HL-60/S4 treated with phorbol 12-myristate 13-acetate at 8.2 ng/mL for 4 days and 3 days (cell line): ENCODE measurements around the gene ZDHHC22.
"Not testable (repeated sequence)": the region's sequence is repeated elsewhere in the genome, so short reads cannot be mapped to it uniquely, and the experiment has no call there.

ENCODE experiments used
- in situ Hi-C: fragments of 300-500 bp; cut with MboI; formaldehyde crosslinking; loops from 2 replicates; pipeline ENCODE4 v1.15.0; 2022; ENCODE audit warnings: low sequenced_read_pairs

ZDHHC22 gene, protein sequence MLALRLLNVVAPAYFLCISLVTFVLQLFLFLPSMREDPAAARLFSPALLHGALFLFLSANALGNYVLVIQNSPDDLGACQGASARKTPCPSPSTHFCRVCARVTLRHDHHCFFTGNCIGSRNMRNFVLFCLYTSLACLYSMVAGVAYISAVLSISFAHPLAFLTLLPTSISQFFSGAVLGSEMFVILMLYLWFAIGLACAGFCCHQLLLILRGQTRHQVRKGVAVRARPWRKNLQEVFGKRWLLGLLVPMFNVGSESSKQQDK

DNA sequence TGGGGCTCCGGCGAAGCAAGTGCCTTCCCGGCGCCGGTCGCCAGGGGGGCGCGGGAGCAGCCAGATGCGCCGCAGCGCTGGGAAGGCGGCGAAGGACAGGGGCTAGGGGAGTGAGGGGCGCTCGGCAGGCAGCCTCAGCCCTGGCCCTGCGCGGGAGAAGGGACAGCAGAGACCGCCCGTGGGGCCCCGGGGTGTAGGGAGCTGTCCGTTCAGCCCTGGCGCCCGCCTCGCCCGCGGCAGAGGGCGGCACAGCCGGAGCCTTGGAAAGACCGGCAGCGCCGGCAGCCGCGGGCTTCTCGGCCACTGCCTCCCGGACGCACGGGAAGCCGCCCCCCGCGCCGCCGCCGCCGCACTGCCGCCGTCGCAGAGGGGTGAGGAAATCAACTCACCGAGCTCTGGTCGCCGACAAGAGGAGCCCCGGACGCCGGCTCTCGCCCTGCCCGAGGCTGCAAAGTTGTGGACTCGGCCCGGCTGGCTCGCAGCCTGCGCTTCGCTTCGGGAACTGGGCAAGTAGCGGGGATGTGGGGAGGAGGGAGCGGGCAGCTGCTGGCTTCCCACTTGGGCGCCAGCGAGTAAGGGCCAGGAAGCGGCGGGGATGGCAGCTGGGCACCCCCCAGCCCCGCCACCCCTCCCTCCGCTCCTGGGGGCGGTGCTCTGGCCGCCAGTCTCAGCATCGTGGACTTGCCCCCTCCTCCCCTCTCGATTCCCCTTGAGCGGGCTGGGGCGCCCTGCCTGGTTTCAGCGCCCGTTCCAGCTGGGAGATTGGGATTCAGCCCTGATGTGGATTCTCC lies at the start of gene ZDHHC22:
Gene ZDHHC22 (minus strand): TSS at position 578 of the 791 bp plus-strand sequence. CDS start 2,053 bp downstream, outside the sequence.
- in situ Hi-C loops: loop anchor here (25.0 kb wide), 1 partner anchor 171 kb away; the partner anchor contains the start of genes GSTZ1 and POMT2

DNA sequence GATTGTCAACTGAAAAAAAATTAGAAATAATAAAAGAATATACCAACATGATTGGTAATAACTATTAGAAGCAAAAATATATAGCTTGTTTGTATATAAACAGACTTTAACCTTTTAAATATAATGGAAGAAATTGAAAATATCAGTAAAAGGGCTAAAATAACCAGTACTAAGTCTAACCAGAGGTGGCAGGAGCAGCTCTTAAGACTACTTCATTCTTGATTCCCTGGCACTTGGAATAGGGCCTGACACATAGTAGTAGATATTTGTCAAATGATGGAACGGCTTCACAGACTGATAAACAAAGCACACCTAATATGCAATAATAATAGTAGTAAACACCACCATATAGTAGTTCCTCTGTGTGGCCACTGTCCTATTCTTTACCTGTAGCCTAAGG lies 49.4 kb upstream of the ZDHHC22 start:
- in situ Hi-C loops: no loop called here

DNA sequence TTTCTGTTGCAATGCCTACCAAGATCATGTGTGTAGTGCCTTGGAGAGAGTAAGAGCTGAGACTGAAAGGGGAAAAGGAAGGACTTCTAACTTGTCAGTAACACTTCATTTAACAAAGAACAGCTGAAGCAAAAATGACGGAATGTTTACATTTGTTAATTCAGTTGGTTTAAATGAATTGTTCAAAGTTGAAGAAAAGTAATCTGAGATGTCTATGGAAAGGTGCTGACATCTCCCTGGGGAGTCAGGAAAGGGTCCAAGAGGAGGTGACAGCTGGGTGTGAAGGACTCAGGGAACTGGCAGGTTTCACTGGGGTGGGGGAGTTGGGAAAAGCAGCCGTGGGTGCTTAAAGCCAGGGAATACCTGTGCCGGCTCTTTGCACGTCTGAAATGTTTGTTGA lies 47.9 kb upstream of the ZDHHC22 start:
- in situ Hi-C loops: no loop called here

DNA sequence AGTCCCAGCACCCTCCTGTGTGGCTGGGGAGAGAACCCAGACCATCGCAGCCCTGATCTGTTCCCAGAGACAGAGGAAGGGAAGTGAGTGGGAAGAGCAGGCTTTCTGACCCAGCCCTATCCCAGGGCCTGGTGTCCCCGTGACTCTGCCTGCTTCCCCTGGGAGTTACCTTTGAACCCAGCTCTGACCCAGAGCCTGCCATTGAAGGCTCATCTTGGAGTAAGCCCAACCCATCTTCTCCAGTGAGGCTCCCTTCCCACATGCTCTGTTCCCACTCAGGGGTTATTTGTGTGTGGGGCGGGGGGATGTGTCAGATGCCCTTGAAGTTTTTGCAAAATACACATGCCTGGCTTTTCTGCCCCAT lies 46.0 kb upstream of the ZDHHC22 start:
- in situ Hi-C loops: no loop called here

DNA sequence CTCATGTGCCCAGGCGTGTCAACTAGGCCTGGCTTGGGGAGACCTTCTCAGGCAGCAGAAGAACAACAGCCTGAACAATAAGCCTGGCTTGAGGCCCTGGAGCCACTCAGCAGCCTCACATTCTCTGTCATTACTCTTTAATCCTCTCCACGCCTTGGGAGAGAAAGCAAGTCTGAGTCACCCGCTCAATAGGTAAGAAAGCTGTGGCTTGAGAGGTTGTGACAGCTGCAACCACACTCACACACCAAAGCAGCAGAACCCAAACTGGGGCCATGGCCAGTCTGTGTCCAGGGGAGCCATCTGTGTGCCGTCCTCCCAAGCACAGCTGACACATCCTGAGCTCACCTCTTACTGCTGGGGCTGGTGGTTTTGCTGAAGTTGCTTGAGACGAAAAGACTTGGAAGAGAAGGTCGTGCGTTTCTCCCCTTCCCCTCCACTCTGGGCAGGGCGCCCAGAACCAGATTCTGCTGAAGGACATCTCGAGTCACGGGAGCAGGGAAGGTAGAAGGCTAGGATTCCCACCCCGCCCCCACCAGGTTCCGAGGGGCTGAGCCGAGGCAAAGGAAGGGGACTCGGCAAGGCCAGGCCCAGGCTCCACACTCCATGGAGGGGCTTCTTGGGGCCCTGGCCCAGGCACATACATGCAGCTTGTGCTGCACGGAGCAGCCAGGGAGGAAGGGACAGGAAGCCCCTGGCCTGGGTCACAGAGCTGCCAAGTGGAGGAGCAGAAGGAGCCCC lies 45.5 kb upstream of the ZDHHC22 start:
- in situ Hi-C loops: no loop called here

DNA sequence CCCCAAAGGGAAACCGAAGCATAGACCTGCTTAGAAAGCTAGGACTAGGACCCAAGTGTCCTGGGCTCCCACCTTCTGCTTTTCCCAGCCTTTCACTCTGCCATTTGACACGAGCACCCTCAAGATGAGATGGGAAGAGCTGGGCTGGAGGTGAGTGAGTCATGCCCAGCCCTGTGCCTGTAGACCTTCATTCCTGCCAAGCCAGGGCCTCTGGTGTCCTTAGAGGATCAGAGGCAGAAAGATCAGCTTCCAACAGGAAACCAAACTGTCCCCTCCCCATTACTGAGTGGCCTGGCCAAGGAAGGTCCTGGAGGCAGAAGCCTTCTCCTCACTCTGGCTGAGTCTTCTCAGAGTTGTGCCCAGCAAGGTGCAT lies 43.5 kb upstream of the ZDHHC22 start:
- in situ Hi-C loops: no loop called here

DNA sequence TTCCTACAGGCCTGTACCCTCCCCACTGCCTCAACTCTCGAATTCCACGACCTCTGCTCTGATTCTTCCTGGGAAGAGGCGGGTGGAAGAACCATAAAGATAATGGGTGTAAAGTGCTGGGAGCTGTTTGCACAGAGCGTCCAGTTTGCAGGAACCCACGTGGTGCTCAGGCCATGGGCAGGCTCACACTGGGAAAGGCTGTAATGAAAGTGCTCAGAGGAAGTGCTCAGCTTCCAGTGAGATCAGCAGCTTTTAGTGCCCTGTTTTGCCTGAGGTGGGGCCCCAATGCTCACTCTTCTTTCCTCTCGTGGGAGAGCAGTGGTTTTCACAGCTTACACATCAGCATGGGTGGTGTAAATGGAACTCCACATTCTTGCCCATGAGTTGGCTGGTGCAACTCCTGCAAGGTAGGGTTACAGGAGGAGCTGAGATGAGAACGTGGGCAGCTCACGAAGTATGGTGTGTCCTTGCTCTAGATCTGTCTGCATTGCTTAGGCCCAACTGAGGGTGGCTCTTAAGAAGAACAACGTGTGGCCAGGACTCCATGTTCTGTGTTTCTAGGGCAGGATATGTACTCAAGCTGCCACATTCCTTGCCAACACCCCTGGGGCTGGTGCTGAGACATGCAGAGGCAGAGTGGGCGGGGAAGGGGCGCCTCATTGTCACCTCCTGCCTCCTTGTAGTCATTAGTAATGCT lies 43.0 kb upstream of the ZDHHC22 start:
- in situ Hi-C loops: no loop called here

DNA sequence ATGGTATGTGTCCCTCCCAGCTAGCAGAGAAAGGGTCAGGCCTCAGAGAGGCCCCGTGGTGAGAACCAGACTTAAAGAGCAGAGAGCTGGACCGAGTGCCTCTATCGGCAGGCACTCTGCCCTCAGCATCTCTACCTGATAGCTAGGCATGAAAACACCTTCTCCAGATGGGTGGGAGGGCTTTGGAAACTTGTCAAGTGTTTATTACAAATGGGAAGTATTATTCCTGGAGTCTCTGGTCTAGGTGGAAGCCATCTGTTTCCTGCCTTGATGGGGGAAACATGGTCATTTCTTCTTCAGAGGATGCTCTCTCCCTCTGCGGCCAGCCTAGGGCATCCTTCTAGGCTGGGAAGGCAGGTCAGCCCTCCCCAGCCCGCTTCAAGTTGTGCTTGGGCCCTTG lies 42.3 kb upstream of the ZDHHC22 start:
- in situ Hi-C loops: no loop called here

DNA sequence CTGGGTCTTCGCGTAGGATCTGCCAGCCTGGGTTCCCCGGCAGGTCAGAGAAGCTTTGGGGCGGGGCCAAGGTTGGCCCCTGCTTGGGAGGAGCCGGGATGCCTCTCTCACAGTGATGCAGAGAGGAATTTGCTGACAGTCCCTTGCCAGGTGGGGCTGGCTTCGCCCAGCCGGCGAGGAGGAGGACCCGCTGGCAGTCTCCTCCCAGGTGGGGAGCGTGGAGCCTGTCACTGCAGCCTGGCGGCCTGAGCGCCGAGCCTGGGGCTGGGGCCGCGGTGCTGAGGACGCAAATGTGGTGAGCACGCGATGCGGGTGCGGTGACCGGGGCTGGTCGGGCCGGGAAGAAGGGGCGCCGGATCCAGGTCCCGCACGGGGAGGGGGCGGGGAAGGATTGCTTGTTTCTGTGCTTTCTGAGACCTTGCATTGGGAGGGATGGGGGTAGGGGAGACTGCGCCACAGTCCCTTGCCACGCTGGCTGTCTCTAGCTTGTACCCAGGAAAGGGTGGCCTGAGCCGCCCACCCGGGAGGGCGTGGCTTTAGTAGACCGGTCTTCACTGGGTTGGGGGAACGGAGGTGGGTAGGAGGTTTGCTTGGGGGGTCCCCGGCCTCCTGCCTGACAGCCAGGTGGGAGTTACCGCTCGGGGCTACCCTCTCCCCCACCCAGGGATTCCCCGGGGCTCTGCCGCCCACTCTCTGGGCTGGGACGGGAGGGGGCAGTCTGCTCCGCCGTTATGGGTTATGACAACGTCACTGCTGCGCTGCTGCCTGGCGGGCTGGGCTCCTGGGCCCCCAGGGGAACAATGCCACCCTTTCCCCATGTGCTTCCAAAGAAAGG lies 40.2 kb upstream of the ZDHHC22 start, which contains the start of gene TMEM63C:
Gene TMEM63C (plus strand): TSS at position 196 of the 835 bp plus-strand sequence. CDS start 37,016 bp downstream, outside the sequence.
- in situ Hi-C loops: no loop called here

DNA sequence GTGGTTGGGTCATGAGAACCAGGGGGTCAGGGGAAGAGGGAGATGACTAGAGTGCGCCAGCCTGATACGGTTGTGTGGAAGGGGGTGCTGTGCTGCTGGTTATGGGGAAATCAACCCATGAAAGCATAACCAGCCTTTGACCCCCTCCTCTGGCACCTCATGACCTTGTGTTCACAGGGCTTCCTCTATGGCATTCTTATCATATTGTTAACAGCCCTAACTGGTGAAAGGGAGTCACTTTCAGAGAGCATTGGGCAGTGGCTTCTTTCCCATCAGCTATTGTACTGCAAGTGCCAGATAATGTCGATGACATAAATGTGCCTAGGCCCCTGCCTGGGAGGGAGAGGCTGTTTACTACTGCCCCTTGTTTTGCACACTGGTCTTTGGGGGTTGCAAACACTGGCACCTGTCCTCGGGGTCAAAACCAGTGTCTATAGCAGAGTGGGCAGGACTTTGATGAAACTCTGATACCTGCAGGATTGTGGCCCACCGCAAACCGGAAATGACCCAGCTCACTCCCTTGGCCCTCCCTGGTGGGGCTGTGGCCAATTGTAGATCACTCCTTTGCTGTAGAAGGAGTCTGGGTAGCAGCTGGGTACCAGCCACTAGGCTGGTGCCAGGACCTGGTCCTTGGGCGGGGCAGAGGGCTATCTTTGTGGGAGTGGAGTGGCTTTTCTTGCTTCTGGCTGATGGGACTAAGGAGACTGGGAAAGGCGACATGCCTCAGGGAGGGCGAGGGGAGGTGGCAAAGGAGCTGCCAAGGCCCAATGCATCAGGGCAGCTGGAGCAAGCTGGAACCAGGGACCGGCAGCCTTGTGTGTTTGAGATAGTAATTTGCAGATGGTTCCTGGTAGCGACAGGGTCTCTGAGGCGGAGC lies 39.4 kb upstream of the ZDHHC22 start:
- in situ Hi-C loops: no loop called here

DNA sequence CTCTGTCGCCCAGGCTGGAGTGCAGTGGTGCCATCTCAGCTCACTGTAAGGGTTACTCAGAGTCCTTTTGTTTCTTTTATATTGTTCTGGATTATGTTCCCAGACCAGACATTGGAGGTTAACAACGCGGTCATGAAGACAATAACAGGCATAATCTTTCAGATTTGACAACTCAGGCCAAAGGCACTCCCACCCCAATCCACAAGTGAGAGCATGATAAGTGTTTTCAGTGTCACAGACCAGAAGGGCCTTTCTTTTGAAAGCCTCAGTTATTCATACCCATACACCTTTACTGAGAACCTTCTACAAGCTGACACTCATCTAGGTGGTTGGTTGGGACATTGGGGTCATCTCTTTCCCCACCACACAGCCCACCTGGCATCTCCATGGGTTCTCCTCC lies 37.1 kb upstream of the ZDHHC22 start:
- in situ Hi-C loops: no loop called here

DNA sequence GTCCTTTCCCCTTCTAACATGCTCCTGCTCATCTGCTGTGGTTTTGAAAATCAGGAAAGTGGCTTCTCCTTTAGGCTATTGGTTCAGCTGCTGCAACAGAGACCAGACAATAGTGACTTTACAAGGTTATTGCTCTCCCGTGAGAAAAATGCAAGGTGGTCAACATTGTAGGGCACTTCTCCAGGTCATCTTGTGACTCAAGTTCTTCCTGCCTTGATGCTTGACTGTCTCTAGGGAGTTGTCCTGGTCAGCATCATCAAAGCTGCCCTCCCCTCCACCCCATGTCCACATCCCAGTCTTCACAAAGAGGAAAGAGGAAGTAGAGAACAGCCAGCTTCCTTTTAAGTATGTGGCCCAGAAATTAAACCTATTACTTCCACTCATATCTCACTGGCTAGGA lies 36.1 kb upstream of the ZDHHC22 start:
- in situ Hi-C loops: no loop called here

DNA sequence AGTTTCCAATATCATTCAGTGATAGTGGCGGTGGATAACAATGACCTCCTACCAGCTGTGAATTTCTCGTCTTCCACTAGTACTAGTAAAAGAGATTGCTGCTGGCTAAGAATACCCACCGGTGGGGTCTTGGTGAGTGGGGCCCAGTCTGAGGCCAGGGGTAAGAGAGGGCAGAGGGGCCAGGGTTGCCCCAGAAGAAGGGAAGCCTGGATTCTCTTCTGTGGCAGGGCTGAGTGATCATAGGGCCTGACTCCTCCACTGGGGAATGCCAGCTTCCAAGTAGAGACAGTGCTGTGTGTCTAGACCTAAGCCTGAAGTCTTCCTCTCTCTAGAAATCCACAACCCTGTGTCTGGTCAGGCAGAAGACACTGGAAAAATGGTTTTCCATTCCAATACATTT lies 34.3 kb upstream of the ZDHHC22 start:
- in situ Hi-C loops: no loop called here

DNA sequence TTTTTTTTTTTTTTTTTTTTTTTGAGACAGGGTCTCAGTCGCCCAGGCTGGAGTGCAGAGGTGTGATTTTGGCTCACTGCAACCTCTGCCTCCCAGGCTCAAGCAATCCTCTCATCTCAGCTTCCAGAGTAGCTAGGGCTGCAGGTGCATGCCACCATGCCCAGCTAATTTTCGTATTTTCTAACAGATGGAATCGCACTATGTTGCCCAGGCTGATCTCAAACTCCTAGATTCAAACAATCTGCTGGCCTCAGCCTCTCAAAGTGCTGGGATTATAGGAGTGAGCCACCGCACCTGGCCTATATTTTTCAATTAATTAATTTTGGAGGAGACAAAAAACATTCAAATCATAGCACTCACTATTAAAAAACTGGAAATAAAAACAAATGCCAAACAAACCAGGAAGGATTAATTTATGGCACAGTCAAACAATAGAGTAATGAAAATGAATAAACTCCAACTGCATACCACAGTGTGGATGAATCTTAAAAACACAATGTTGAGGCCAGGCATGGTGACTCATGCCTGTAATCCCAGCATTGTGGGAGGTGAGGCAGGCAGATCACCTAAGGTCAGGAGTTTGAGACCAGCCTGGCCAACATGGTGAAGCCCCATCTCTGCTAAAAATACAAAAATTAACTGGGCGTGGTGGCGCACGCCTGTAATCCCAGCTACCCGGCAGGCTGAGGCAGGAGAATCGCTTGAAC lies 32.5 kb upstream of the ZDHHC22 start:
- in situ Hi-C loops: not testable (repeated sequence)

DNA sequence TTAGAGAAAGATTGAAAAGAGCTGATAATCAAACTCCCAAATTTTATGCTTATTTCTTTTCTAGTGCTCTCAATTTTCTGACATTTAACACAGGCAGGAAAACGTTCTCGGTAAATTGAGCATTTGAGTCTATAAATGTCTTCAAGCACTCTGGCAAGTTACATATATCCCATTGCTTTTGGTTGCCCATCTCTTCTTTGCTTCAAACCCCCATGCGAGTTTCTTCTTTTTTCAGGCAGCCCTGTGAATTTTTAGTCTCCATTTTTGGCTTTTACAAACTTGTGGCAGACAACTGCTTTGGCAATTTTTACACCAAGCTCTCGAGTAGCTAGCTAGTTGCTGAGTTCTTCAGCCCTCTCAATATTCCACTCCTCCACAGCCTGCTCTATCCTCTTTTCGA lies 31.3 kb upstream of the ZDHHC22 start:
- in situ Hi-C loops: no loop called here

DNA sequence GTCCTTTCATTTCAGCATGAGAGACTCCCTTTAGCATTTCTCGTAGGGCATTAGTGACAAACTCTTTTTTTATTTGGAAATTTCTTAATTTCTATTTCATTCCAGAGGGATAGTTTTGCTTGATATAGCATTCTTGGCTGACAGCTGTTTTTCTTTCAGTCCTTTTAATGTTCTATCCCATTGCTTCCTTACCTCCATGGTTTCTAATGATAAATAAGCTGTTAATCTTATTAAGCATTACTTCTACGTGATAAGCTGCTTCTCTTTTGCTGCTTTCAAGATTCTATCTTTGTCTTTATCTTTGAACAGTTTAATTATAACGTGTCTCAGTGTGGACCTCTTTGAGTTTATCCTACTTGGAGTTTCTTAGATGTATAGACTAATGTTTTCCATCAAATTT lies 28.5 kb upstream of the ZDHHC22 start:
- in situ Hi-C loops: no loop called here

DNA sequence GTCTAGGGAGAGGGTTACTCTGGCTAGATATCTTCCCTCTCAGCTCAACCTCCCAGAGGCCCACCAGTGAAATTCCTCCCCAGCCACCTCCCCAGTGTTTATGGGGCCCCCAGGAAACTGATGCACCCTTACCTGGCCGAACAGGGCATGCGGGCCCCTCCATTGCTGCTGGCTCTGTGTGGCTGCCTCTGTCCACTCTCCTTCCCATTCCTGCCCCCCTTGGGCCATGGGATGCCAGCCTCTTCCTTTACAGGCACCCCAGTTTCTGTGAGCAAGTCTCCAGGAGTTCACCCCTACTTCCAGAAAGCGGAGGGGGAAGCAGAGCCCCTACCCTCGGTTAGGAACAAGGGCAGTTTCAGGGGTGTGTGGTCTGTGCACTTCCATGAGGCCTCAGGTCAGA lies 19.4 kb upstream of the ZDHHC22 start:
- in situ Hi-C loops: no loop called here

DNA sequence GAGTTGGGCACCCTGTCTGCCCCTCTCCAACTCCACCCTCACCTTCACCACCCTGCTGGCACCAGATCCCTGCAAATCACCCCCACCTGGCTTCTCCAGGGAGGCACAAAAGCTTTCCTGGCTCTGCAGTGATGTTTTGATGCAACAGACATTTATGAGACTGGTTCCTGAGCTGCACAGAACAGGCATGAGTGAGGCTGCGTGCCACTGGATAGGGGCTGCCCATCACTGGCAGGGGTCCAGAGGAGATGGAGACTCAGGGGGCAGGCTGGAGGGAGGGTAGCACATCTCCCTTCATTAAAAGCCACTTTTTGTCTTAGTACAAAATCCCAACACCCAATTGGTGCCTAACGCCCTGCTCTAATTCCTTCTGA lies 17.3 kb upstream of the ZDHHC22 start:
- in situ Hi-C loops: no loop called here
